Measurements from ENCODE around the gene GAD2. TPM values are rescaled to one million over a fixed set of nuclear protein-coding genes. Genes with fewer than 3 reads are reported as not detected.

The GAD2 gene
- polyA plus RNA-seq, 1 of the 3 experiments (the other 2 are of a cell fraction): not detected

- H3K4me2 ChIP-seq: no peak overlapping the region
- no peak overlapping the region for H2AFZ ChIP-seq (ENCODE audit: low read depth)
- no peaks in the 10 kb centered on the region; the same call in 1 of the 2 replicates for H3K27me3 ChIP-seq (ENCODE audit: insufficient read depth)
- CTCF ChIA-PET: no interaction called here
- H4K20me1 ChIP-seq (ENCODE audit: insufficient read depth): no peaks in the 10 kb centered on the region
- no peaks in the 10 kb centered on the region for H3K36me3 ChIP-seq (replicated peaks in 1 of 2; ENCODE audit: control insufficient read depth in 1 of 2, insufficient read depth in 2 of 2, low read length in 1 of 2)
- no peaks in the 10 kb centered on the region for H3K4me1 ChIP-seq (ENCODE audit: control insufficient read depth in 1 of 2, insufficient read depth in 2 of 2, low read depth in 1 of 2, low read length in 1 of 2)
- no peak for DNase-seq
- no peak overlapping the region for H3K4me3 ChIP-seq (ENCODE audit: low read depth in 2 of 2, low read length in 1 of 2)
- no peak for TF ChIP-seq IRF3 (IDR thresholded peaks at IDR 0.05; ENCODE audit: low read depth, low read length)
- no peak for TF ChIP-seq USF1 (IDR thresholded peaks at IDR 0.05; ENCODE audit: borderline replicate concordance, low read depth)
- no peak for TF ChIP-seq GABPA (IDR thresholded peaks at IDR 0.05; ENCODE audit: low read depth)
- TF ChIP-seq FOXJ3 (CRISPR knock-in tag; IDR thresholded peaks at IDR 0.05): no peak
- no peak for TF ChIP-seq TAF1 (IDR thresholded peaks at IDR 0.05; ENCODE audit: borderline replicate concordance, low read depth, low read length)
- TF ChIP-seq USF2 (IDR thresholded peaks at IDR 0.05; ENCODE audit: borderline replicate concordance, low read depth, low read length): no peak
- TF ChIP-seq EP300 (IDR thresholded peaks at IDR 0.05; ENCODE audit: borderline replicate concordance in 1 of 2, low read depth in 1 of 2, low read length in 1 of 2): no peak
- no peak for TF ChIP-seq MAX (IDR thresholded peaks at IDR 0.05; ENCODE audit: low read depth)
- no peak for TF ChIP-seq JUND (IDR thresholded peaks at IDR 0.05)
- TF ChIP-seq CTCF (IDR thresholded peaks at IDR 0.05): no peak
- TF ChIP-seq SIN3A (IDR thresholded peaks at IDR 0.05; ENCODE audit: borderline replicate concordance, low read depth, low read length): no peak
- TF ChIP-seq MEF2A (IDR thresholded peaks at IDR 0.05; ENCODE audit: borderline replicate concordance, low read depth): no peak
- no peak for TF ChIP-seq EZH2phosphoT487 (IDR thresholded peaks at IDR 0.05; ENCODE audit: borderline replicate concordance, low read depth)
- no peaks in the 10 kb centered on the region for H3K9me3 ChIP-seq
- no peaks in the 10 kb centered on the region for H3K9me2 ChIP-seq
- no peak overlapping the region for H3K9ac ChIP-seq
- no peaks in the 10 kb centered on the region for H3K79me2 ChIP-seq (ENCODE audit: insufficient read depth)
- POLR2A ChIA-PET: no interaction called here
- no peaks in the 10 kb centered on the region for H3F3A ChIP-seq (replicated peaks; ENCODE audit: insufficient read depth)
- WGBS (ENCODE audit: low lambda C conversion rate): 14% methylated on average over 8 of the region's 10 CpGs
- H3K27ac ChIP-seq (ENCODE audit: low read depth in 2 of 2, low read length in 1 of 2): no peak overlapping the region
Measured at GRCh38 chr10:26314265-26315013, 97.9 kb downstream of the GAD2 start.
